NCI-H2196 (cell line): Measurements from ENCODE around the gene MAP4K5.
"Not testable (repeated sequence)": the region's sequence is repeated elsewhere in the genome, so short reads cannot be mapped to it uniquely, and the experiment has no call there.

ENCODE experiments used
- DNase-seq: peaks from one replicate; lab custom pipeline; 2025; ENCODE audit not compliant: unreplicated experiment; lab: John Stamatoyannopoulos, UW

The MAP4K5 gene

DNA sequence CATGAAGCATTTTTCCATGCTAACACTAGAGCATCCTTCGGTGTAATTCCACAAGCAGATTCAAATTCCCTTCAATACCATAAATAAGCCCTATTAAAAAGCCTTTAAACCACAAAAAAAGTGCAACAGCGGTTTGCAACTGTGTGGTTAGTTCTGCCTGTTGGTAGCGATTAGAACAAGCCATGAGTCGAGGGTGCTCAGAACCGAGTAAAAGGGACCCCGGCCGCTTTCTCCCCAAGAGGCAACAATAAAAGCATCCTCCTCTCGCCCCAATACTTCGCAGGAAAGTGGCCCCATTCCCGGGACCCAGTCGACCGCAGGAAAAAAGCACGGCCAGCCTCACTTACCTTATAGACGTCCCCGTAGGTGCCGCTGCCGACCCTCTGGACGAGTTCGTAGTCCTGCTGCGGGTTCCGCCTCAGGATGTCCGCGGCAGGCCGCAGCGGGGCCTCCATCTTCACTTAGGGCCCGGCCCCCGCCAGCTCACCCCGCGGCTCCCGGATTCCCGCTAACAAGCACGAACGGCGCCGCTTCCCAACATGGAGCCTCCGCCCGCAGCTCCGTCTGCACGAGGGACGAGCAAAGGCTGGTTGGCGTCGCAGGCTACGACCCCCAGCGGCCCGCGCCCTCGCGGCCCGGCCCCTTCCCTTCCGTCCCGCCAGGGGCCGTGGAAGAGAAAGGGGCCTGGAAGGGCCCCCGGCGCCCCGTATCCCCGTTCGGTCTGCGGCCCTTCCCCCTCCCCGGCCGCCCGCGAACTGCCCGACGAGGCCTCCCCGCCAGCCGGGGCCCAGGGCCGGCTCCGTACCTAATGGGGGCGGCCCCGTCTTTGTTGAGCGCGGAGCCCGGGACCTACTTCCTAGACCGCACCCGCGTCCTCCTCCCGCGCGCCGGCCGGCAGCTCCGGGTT, 521 bp downstream of the MAP4K5 start:
- DNase-seq = peak; percentile 20

DNA sequence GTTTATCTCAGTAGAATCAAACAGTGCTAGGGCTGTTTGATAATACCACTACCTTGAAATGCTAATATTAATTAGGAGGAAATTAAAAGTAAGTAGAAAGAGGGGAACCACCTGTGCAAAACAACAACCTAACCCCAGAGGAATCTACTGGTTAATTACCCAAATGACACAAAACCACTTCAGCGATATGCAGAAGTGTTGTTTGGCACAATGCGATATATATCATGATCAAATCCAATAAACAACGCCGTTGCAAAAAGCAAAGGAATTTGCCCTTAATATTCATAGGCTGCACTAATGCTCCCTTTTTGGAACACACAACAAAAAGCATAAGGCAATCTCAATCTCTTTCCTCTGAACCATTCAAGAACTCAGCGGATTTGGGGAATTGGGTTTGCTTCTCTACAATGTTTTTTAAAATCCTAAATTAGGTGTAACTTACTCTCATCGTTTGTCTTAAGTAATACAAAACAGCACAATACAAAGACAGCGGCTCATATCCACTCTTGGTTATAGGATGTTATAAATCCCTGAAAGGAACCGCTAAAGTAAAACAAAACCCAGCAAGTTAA, 1.5 kb downstream of the MAP4K5 start:
- no peak for DNase-seq

- no peak for DNase-seq
These were observed 2.0 kb downstream of the MAP4K5 start for GRCh38 chr14:50530358-50530757.

DNA sequence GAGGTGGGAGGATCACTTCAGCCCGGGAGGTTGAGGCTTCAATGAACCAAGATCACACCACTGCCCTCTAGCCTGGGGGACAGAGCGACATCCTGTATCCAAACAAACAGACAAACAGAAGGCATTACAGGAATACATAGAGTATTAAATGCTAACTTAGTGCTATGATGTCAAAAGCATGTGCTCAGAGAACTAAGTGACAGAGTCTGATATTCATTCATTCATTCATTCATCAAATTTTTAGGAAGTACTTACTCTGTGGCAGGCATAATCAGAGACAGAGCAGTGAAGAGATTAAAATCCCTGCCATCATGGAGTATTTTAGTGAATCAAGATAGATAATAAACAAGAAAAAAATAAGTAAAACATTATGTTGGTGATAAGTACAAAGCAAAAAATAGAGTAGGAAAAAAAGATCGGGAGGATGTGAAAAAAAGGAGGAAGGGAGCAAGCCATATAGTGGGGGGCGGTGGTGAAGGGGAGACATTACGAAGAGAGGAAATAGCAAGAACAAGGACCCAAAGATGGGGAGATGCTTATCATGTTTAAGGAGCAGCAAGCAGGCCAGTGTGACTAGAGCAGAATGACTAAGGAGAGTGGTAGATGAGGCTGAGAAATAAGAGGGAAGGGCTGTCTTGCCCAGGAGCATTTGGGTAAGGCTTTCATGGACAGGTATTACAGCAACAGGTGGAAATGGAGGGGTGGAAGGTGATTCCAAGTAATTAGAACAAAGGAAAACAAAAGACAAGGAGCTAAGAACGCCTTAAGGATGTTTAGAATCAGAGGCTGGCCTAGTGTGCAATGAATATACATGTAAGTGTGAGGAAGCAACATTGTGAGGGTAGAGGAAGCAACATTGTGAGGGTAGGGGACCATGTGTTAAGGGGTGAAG, 2.8 kb downstream of the MAP4K5 start:
- DNase-seq = no peak

DNA sequence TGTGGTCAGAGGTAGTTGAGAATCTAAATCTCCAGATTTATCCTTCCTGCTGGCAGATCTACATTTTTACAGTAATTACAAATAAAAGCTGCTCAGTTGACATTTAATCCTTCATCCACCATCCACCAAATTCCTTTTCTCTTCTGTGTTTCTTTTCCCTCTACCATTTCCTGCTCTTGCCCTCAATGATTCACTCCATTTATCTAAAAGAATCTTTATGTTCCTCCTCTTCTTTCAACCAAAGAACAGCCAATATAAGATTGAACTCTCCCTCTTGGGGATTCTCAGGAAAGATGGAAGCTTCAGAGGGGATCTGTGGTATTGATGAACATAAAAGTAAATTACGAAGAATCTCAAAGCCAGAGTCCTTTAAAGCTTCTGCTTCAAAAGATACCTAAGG, 4.4 kb downstream of the MAP4K5 start:
- no peak for DNase-seq

DNA sequence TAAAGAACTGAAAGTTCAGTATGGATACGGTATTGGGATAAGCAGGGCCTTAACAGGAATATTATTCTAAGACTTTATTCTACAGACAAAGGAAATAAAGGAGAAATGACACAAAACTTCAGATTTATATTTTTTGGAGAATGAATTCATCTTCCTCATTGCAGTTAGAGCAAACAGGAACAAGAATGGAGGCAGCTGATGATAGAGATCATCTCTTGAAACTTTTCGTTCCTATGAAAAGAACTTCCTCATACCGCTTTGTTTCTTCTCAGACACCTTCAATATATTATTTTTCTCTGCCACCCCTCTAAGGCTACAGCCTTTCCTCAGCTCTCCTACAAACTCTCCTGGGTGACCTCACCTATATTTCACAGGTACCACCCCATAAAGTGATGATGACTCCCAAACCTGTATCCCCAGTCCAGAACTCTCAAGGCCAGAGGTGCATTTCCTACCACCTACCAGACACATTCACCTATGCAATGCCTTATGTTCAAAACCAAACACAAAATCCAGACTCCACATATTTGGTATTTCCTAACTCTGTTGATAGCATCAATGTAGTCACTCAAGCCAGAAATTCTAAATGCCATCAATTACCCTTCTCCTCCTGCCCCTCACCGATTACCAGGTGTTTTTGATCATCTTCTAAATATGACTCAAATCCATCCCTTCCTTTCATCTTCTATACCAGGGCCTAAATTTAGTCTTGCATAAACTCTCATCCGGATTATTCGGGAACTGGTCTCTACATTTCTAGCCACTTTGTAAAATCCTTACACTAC, 7.4 kb downstream of the MAP4K5 start:
- DNase-seq = no peak

DNA sequence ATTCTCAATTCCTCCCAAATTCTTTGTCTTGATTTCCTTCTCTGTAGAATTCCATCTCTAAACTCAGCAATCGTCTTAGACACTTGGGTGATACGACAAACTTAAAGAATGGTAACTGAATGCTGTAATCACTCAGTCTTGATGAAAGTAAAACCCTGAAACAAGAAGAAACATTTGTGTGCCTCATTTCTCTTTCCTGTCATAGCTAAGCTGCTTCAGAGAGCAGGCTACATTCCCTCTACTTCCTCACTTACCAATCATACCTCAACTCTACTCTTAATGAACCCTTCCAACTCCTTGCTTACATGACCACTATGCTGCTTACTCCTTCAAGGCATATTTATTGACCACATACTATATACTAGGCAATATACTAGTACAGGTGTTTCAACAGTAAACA, 8.3 kb downstream of the MAP4K5 start:
- no peak for DNase-seq

GRCh38 chr14:50523271-50524041, 8.9 kb downstream of the MAP4K5 start:
- no peak for DNase-seq

GRCh38 chr14:50521912-50522341, 10.4 kb downstream of the MAP4K5 start:
- no peak for DNase-seq

- no peak for DNase-seq
These were observed 11.2 kb downstream of the MAP4K5 start for GRCh38 chr14:50520947-50521815.

GRCh38 chr14:50516091-50516490, 16.3 kb downstream of the MAP4K5 start:
- DNase-seq = no peak

DNA sequence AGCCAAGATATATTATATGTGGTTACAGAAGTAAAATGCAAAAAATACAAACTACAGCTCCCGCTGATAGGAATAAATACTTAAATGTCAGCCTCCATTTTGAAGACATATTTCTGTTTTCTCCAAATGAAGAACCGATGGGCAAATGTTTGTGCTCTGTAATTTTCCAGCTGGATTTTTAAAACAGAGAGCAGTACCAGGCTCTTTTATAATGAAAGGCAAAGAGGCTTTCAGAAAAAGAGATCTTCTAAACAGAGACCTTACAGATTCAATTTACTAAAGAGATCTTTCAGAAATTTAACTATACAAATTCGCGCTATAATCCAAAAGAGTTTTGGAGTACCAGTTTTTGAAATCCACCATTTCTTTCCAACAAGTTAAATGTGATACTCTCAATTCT, 19.9 kb downstream of the MAP4K5 start:
- no peak for DNase-seq

DNA sequence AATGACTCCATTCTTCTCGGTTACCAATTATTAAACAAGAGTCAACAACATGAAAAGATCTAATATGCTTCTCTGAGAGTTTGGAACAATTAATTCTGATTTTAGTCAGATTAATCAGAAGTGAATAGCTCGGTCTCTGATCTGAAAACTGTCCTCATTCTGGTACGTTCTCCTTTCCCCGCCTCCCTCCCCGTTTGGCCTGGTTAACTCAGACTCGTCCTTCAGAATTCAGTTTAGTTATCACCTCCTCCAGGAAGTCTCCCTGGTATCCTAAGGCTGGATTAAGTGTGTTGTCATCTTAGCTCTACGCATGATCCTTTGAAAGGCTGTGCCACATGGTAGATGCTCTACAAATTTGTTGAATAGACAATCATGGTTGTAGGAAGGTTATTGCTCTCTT, 22.2 kb downstream of the MAP4K5 start:
- no peak for DNase-seq

DNA sequence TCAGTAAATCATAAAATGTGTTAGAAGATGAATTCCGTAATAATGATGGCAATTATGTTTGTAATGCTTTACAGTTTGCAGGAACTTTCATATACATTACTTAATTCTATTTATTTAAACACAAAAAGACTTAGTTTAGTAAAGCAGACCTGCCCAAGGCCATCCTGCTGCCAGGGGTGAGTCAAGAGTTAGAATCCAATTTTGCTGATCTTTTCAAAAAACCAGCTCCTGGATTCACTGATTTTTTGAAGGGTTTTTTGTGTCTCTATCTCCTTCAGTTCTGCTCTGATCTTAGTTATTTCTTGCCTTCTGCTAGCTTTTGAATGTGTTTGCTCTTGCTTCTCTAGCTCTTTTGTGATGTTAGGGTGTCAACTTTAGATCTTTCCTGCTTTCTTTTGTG, 25.3 kb downstream of the MAP4K5 start:
- DNase-seq = not testable (repeated sequence)

DNA sequence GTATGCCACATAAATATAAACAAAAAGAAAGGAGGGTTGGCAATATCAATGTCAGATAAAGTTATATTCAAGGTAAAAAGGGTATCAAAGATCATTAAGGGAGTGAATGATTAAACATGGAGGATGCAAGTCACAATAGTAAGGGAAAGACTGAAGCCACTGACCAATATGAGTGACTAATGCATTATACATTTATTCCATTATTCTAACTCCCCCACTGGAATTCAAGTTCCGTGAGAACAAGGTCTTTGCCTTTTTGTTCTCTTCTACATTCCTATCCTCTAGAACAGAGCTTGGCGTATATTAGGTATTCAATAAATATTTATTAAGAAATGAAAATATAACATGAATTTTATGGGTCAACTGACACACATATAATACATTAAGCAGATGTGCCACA, 30.7 kb downstream of the MAP4K5 start:
- no peak for DNase-seq

GRCh38 chr14:50497351-50497750, 35.0 kb downstream of the MAP4K5 start:
- no peak for DNase-seq

DNA sequence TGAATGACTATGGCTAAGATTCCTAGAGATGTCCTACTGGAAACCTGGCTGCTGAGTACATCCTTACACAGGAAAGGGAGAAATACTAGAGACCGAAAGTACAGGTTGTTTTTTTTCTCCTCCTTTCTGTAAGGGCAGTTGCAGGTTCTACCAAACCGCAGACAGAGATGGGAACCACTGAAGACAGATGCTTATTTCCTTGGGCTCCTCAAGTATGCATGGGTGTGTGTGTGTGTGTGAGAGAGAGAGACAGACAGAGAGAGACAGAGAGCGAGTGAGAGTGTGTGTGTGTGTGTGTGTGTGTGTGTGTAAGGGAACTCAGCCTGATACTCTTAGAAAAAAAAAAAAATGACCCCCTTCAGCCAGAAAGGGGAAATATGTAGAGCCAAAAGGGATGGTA, 42.5 kb downstream of the MAP4K5 start:
- no peak for DNase-seq

DNA sequence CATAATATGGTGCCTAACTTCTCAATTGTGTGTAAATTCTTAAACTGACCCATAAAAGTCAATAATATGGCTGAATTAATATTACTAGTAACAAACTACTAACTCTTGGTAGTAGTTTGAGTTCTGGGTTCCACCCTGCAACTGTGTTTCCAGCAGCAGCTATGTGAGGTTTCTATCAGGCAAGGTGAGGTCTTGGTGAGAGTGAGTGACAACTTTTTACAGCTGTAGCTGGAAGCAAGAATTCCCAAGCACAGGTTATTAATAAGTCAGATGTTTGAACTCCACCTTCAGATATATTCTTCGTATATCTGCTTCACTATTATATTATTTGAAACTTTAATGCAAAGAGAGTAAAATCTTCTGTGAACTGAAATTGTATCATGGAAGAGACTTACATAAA, 43.8 kb downstream of the MAP4K5 start:
- DNase-seq = no peak

DNA sequence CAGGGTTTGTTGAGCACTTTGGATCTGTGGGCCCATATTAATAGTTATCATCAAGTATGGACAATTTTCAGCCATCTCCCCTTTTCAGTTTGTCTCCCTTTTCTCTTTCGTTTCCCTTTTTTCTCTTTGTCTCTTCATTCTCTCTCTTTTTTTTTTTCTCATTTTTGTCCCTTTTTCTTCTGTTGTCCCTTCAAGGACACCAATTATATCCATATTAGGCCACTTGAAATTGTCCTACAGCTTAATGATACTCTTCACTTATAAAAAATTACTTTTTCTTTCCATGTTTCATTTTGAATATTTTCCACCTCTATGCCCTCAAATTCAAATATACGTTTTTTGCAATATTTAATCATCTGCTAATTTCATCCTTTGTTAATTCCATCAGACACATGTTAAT, 53.3 kb downstream of the MAP4K5 start:
- DNase-seq = no peak
